Measurements from ENCODE around the gene ZFPL1.
A peak's percentile ranks its signal among the peaks of the same experiment; 100 is the strongest.
"Not testable (repeated sequence)": the region's sequence is repeated elsewhere in the genome, so short reads cannot be mapped to it uniquely, and the experiment has no call there.

Gene ZFPL1

DNA sequence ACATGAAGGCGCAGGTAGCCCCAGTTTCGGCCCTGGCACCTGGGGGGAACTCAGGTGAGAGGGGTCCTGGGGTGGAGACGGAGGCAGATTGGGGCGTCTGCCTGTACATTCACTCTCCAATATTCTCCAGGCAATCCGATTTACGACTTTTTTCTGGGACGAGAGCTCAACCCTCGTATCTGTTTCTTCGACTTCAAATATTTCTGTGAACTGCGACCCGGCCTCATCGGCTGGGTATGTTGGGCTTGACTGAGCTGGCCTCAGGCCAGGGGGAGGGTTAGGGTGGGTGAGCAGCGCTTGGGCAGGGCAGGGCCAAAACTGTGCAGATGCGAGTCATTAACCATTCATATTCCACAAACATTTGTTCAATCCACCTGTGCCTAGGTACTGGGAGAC lies 29.3 kb downstream of the ZFPL1 start:
- DNase-seq (ENCODE audit: low read depth, low spot score) = no peak
- no peaks in the 10 kb centered on the region for H3K27me3 ChIP-seq (ENCODE audit: control insufficient read depth, insufficient read depth, low read length)
- peaks cover 12% of the 10 kb centered on the region; the same call in 1 of the 2 replicates for H3K36me3 ChIP-seq (ENCODE audit: control insufficient read depth, insufficient read depth, low read length)
- WGBS (ENCODE audit: insufficient coverage, insufficient read length) = no CpG with 5 or more reads among the region's 14 CpGs
- H3K4me3 ChIP-seq (ENCODE audit: low read length) = peak overlapping the region; percentile 79; the same call in 1 of the 2 replicates
- no peaks in the 10 kb centered on the region for H3K9me3 ChIP-seq (ENCODE audit: control insufficient read depth, insufficient read depth, low read length)
- H3K27ac ChIP-seq (ENCODE audit: low read length) = no peak overlapping the region
- H3K4me1 ChIP-seq (ENCODE audit: control insufficient read depth, insufficient read depth, low read length) = peaks cover 2% of the 10 kb centered on the region

GRCh38 chr11:65113839-65114238 lies 29.8 kb downstream of the ZFPL1 start:
- H3K4me1 ChIP-seq (ENCODE audit: control insufficient read depth, insufficient read depth, low read length) = peaks cover 2% of the 10 kb centered on the region
- no peak overlapping the region for H3K4me3 ChIP-seq (ENCODE audit: low read length)
- H3K27ac ChIP-seq (ENCODE audit: low read length) = no peak overlapping the region
- DNase-seq (ENCODE audit: low read depth, low spot score) = no peak
- no peaks in the 10 kb centered on the region for H3K9me3 ChIP-seq (ENCODE audit: control insufficient read depth, insufficient read depth, low read length)
- H3K36me3 ChIP-seq (ENCODE audit: control insufficient read depth, insufficient read depth, low read length) = peaks cover 8% of the 10 kb centered on the region; the same call in 1 of the 2 replicates
- no CpG with 5 or more reads among the region's 6 CpGs for WGBS (ENCODE audit: insufficient coverage, insufficient read length)
- no peaks in the 10 kb centered on the region for H3K27me3 ChIP-seq (ENCODE audit: control insufficient read depth, insufficient read depth, low read length)

DNA sequence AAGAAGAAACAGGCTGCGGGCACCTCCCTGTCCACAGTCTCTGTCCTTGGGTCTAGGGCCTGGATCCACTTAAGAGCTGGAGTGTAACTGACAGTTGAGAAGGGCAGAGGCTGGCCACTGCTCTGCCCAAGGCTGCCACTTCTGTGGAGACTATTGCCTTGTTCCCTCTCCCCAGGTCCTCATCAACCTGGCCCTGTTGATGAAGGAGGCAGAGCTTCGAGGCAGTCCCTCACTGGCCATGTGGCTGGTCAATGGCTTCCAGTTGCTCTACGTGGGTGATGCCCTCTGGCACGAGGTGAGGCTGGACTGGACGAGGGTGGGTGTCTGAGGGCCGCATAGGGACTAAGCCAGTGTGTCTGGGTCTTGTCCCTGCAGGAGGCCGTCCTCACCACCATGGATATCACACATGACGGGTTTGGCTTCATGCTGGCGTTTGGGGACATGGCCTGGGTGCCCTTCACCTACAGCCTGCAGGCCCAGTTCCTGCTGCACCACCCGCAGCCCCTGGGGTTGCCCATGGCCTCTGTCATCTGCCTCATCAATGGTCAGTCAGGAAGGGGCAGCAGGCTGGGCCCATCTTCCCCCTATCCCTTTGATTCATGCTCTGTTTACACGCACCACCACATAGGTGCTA lies 30.6 kb downstream of the ZFPL1 start:
- no CpG with 5 or more reads among the region's 11 CpGs for WGBS (ENCODE audit: insufficient coverage, insufficient read length)
- DNase-seq (ENCODE audit: low read depth, low spot score) = no peak
- H3K9me3 ChIP-seq (ENCODE audit: control insufficient read depth, insufficient read depth, low read length) = no peaks in the 10 kb centered on the region
- no peak overlapping the region for H3K27ac ChIP-seq (ENCODE audit: low read length)
- no peaks in the 10 kb centered on the region for H3K27me3 ChIP-seq (ENCODE audit: control insufficient read depth, insufficient read depth, low read length)
- no peak overlapping the region for H3K4me3 ChIP-seq (ENCODE audit: low read length)
- peaks cover 2% of the 10 kb centered on the region for H3K4me1 ChIP-seq (ENCODE audit: control insufficient read depth, insufficient read depth, low read length)
- peaks cover 5% of the 10 kb centered on the region; the same call in 1 of the 2 replicates for H3K36me3 ChIP-seq (ENCODE audit: control insufficient read depth, insufficient read depth, low read length)

DNA sequence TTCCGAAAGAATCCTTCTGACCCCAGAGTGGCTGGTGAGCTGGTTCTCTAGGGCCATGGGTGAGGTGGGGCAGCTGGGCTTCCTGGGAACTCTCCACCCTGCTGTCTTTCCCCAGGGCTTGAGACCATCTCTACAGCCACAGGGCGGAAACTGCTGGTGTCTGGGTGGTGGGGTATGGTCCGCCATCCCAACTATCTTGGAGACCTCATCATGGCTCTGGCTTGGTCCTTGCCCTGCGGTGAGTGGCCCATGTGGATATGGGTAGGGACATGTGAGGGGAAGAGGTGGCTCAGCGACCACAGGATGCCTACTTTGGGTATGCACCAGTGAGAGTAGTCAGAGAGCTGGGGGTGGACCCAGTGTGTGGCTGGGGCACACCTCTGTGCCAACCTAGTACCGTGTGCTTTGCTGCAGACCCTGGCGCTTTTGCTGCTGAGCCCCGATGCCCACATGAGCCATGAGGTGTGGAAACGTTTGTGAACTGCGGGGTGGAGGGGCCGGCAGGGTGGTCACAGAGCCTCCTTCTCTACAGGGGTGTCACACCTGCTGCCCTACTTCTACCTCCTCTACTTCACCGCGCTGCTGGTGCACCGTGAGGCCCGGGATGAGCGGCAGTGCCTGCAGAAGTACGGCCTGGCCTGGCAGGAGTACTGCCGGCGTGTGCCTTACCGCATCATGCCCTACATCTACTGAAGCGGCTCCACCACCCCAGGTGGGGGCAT lies 31.5 kb downstream of the ZFPL1 start:
- peaks cover 10% of the 10 kb centered on the region; the same call in 1 of the 2 replicates for H3K36me3 ChIP-seq (ENCODE audit: control insufficient read depth, insufficient read depth, low read length)
- H3K9me3 ChIP-seq (ENCODE audit: control insufficient read depth, insufficient read depth, low read length) = no peaks in the 10 kb centered on the region
- DNase-seq (ENCODE audit: low read depth, low spot score) = no peak
- no peak overlapping the region for H3K27ac ChIP-seq (ENCODE audit: low read length)
- no CpG with 5 or more reads among the region's 21 CpGs for WGBS (ENCODE audit: insufficient coverage, insufficient read length)
- no peaks in the 10 kb centered on the region for H3K27me3 ChIP-seq (ENCODE audit: control insufficient read depth, insufficient read depth, low read length)
- H3K4me3 ChIP-seq (ENCODE audit: low read length) = no peak overlapping the region
- H3K4me1 ChIP-seq (ENCODE audit: control insufficient read depth, insufficient read depth, low read length) = peaks cover 2% of the 10 kb centered on the region

- Histone ChIP-seq H3K36me3 (ENCODE audit: control insufficient read depth, insufficient read depth, low read length) (peaks cover 14% of the 10 kb centered on the region; the same call in 1 of the 2 replicates), H3K4me3 (ENCODE audit: low read length) (peak overlapping the region; percentile 85; the same call in 1 of the 2 replicates), H3K9me3 (ENCODE audit: control insufficient read depth, insufficient read depth, low read length) (no peaks in the 10 kb centered on the region), H3K4me1 (ENCODE audit: control insufficient read depth, insufficient read depth, low read length) (no peaks in the 10 kb centered on the region), H3K27me3 (ENCODE audit: control insufficient read depth, insufficient read depth, low read length) (no peaks in the 10 kb centered on the region), H3K27ac (ENCODE audit: low read length) (no peak overlapping the region)
- no peak for DNase-seq (ENCODE audit: low read depth, low spot score)
- WGBS (ENCODE audit: insufficient coverage, insufficient read length) = no CpG with 5 or more reads among the region's 68 CpGs
Measured at GRCh38 chr11:65116370-65117205, 32.6 kb downstream of the ZFPL1 start.

DNA sequence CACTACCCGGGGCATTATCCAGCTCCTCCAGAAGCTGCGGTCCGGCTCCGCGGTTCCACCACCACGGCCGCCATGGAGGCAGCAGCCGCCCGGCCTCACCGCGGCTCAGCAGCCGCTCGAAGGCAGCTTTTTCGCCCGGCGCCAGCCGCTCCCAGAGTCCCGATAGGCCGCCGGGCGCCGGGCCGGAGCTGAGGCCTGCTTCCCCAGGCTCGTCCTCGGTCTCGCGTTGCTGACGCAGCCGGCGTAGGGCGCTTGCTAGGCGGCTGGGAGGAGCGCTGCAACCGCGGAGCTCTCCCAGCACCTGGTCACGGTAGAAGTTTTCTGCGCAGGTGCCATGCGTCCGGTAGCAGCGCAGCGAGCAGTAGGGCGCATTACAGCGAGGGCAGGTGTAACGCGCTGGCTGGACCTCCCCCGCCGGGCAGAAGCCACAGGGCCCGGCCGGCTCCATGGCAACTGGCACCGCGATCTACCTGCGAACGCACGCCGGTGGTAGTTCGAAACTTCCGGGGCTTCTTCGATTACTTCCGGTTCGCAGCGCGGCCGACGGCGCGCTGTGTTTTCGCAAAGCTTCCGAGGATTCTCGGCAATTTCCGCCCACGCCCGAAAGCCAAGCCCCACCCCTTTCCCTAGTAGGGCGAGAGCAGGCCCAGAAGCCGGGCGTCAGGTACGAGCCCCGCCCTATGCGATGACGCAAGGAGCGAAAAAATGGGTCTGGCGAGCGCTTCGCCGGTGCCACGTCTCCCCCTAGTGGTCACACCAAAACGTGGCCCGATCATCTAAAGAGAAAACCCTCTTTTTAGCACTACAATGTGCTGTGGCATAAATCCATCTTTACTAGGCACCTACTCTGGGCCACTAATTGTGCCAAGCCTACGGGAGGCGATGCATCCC lies 33.4 kb downstream of the ZFPL1 start, which contains the start of gene ZNHIT2:
Gene ZNHIT2, minus strand, starts transcription at position 496 of the 891 bp plus-strand sequence. Its CDS starts 48 bp downstream, at position 448.
- peaks cover 14% of the 10 kb centered on the region; the same call in 1 of the 2 replicates for H3K36me3 ChIP-seq (ENCODE audit: control insufficient read depth, insufficient read depth, low read length)
- no CpG with 5 or more reads among the region's 89 CpGs for WGBS (ENCODE audit: insufficient coverage, insufficient read length)
- no peaks in the 10 kb centered on the region for H3K27me3 ChIP-seq (ENCODE audit: control insufficient read depth, insufficient read depth, low read length)
- peak within 1 kb of the TSS; percentile 85 for H3K4me3 ChIP-seq (ENCODE audit: low read length)
- no peaks in the 10 kb centered on the region for H3K4me1 ChIP-seq (ENCODE audit: control insufficient read depth, insufficient read depth, low read length)
- peak; percentile 95 for DNase-seq (ENCODE audit: low read depth, low spot score)
- H3K27ac ChIP-seq (ENCODE audit: low read length) = no peak within 1 kb of the TSS
- H3K9me3 ChIP-seq (ENCODE audit: control insufficient read depth, insufficient read depth, low read length) = no peaks in the 10 kb centered on the region

- no peak for DNase-seq (ENCODE audit: low read depth, low spot score)
- peaks cover 14% of the 10 kb centered on the region; the same call in 1 of the 2 replicates for H3K36me3 ChIP-seq (ENCODE audit: control insufficient read depth, insufficient read depth, low read length)
- H3K4me1 ChIP-seq (ENCODE audit: control insufficient read depth, insufficient read depth, low read length) = no peaks in the 10 kb centered on the region
- no CpG with 5 or more reads among the region's 18 CpGs for WGBS (ENCODE audit: insufficient coverage, insufficient read length)
- no peaks in the 10 kb centered on the region for H3K27me3 ChIP-seq (ENCODE audit: control insufficient read depth, insufficient read depth, low read length)
- no peaks in the 10 kb centered on the region for H3K9me3 ChIP-seq (ENCODE audit: control insufficient read depth, insufficient read depth, low read length)
- no peak overlapping the region for H3K4me3 ChIP-seq (ENCODE audit: low read length)
- no peak overlapping the region for H3K27ac ChIP-seq (ENCODE audit: low read length)
Measured at GRCh38 chr11:65118097-65118837, 34.2 kb downstream of the ZFPL1 start.

DNA sequence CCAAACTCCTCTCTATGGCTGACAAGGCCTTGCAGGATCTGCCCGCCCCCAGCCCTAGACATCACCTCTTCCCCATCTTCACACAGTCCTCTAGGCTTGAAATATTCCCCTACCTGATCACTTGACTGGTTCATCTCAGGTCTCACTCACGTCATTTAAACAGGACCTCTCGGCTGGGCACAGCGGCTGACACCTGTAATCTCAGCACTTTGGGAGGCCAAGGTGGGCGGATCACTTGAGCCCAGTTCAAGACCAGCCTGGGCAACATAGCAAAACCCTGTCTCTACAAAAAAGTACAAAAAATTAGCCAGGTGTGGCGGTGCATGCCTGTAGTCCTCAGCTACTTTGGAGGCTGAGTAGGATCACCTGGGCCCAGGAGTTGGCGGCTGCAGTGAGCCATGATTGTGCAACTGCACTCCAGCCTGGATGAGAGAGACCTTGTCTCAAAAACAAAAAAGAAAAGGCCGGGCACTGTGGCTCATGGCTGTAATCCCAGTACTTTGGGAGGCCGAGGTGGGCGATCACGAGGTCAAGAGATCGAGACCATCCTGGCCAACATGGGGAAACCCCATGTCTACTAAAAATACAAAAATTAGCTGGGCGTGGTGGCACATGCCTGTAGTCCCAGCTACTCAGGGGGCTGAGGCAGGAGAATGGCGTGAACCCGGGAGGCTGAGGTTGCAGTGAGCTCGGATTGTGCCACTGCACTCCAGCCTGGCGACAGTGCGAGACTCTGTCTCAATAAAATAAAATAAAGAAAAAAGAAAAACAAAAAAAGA lies 35.1 kb downstream of the ZFPL1 start:
- not testable (repeated sequence) for DNase-seq (ENCODE audit: low read depth, low spot score); H3K9me3 ChIP-seq (ENCODE audit: control insufficient read depth, insufficient read depth, low read length); H3K27me3 ChIP-seq (ENCODE audit: control insufficient read depth, insufficient read depth, low read length); H3K4me3 ChIP-seq (ENCODE audit: low read length); H3K4me1 ChIP-seq (ENCODE audit: control insufficient read depth, insufficient read depth, low read length); H3K27ac ChIP-seq (ENCODE audit: low read length)
- peaks cover 14% of the 10 kb centered on the region; the same call in 1 of the 2 replicates for H3K36me3 ChIP-seq (ENCODE audit: control insufficient read depth, insufficient read depth, low read length)
- WGBS (ENCODE audit: insufficient coverage, insufficient read length) = no CpG with 5 or more reads among the region's 18 CpGs

DNA sequence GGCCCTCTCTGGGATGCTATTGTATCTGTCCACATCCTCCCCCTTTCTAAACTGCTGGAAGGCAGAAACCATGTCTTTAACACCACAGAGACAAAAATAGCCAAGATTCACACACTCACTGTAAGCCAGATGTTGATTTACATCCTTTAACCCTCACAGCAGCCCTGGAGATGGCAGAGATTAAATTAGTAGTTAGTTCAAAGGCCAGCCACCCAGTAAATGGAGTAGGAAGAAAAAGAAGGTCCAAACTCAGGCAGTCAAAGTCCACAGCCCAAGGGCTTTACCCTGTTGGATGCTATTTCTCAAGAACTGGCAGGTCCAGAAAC lies 35.6 kb downstream of the ZFPL1 start:
- H3K9me3 ChIP-seq (ENCODE audit: control insufficient read depth, insufficient read depth, low read length) = no peaks in the 10 kb centered on the region
- peaks cover 16% of the 10 kb centered on the region; the same call in 1 of the 2 replicates for H3K36me3 ChIP-seq (ENCODE audit: control insufficient read depth, insufficient read depth, low read length)
- H3K4me1 ChIP-seq (ENCODE audit: control insufficient read depth, insufficient read depth, low read length) = no peaks in the 10 kb centered on the region
- DNase-seq (ENCODE audit: low read depth, low spot score) = no peak
- no peak overlapping the region for H3K27ac ChIP-seq (ENCODE audit: low read length)
- no peaks in the 10 kb centered on the region for H3K27me3 ChIP-seq (ENCODE audit: control insufficient read depth, insufficient read depth, low read length)
- H3K4me3 ChIP-seq (ENCODE audit: low read length) = no peak overlapping the region

Data from iPS DF 6.9 (cell line).